ENCODE results near the gene KCTD19. TPM values are rescaled to one million over a fixed set of nuclear protein-coding genes. Genes with fewer than 3 reads are reported as not detected.

The KCTD19 gene
- total RNA-seq, 2 experiments from 2014 or later, result not detected

DNA sequence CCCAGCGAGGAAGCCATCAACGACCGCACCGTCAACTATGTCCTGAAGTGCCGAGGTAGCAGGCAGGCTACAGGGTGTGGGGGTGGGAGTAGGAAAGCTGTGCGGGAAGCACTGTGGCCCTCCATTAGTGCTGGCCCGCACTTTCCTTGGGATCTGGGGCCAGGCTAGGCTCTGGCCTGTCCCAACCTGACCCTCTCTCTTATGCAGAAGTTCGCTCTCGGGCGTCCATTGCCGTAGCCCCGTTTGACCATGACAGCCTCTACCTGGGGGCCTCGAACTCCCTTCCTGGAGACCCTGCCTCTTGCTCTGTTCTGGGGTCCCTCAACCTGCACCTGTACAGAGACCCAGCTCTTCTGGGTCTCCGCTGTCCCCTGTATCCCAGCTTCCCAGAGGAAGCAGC lies 38.6 kb downstream of the KCTD19 start:
- Histone ChIP-seq H3K36me3 (ENCODE audit: insufficient read depth, low read length) (no peaks in the 10 kb centered on the region), H3K9me3 (ENCODE audit: control insufficient read depth in 1 of 2, insufficient read depth in 1 of 2, low read length in 2 of 2) (no peaks in the 10 kb centered on the region), H3K4me1 (ENCODE audit: insufficient read depth, low read length) (peaks cover 14% of the 10 kb centered on the region), H3K27ac (ENCODE audit: low read depth in 1 of 2, low read length in 2 of 2) (no peak overlapping the region), H3K4me3 (ENCODE audit: low read length) (no peak overlapping the region), H3K27me3 (ENCODE audit: control insufficient read depth in 1 of 2, insufficient read depth in 2 of 2, low read length in 2 of 2) (no peaks in the 10 kb centered on the region)
- Mint-ChIP-seq H3K27me3 (no peaks in the 10 kb centered on the region), H3K9me3 (no peaks in the 10 kb centered on the region), H3K27ac (no peak overlapping the region), H3K36me3 (ENCODE audit: low read depth) (peaks cover 9% of the 10 kb centered on the region), H3K4me3 (no peak overlapping the region), H3K4me1 (ENCODE audit: low read depth) (no peaks in the 10 kb centered on the region)
- ATAC-seq (ENCODE audit: poor library complexity), result no peak
- intact Hi-C loops (cut with DNase I, micrococcal nuclease), result loop anchor here in 1 of 2 experiments (10.0 kb wide), 1 partner anchor 187 kb away; no protein-coding TSS in a partner anchor
- TF ChIP-seq, protein P1, sequence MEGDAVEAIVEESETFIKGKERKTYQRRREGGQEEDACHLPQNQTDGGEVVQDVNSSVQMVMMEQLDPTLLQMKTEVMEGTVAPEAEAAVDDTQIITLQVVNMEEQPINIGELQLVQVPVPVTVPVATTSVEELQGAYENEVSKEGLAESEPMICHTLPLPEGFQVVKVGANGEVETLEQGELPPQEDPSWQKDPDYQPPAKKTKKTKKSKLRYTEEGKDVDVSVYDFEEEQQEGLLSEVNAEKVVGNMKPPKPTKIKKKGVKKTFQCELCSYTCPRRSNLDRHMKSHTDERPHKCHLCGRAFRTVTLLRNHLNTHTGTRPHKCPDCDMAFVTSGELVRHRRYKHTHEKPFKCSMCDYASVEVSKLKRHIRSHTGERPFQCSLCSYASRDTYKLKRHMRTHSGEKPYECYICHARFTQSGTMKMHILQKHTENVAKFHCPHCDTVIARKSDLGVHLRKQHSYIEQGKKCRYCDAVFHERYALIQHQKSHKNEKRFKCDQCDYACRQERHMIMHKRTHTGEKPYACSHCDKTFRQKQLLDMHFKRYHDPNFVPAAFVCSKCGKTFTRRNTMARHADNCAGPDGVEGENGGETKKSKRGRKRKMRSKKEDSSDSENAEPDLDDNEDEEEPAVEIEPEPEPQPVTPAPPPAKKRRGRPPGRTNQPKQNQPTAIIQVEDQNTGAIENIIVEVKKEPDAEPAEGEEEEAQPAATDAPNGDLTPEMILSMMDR (IDR thresholded peaks at IDR 0.05), result no peak
- CTCF ChIA-PET, result interaction anchor here (1.5 kb wide), 1 partner anchor 9 kb away, joined by 4 read pairs; the partner anchor contains the start of gene PLEKHG4
- DNase-seq, result no peak
- POLR2A ChIA-PET, result no interaction called here

GRCh38 chr16:67286441-67287235 lies 39.9 kb downstream of the KCTD19 start:
- H3K9me3 ChIP-seq (ENCODE audit: control insufficient read depth in 1 of 2, insufficient read depth in 1 of 2, low read length in 2 of 2), result no peaks in the 10 kb centered on the region
- intact Hi-C loops (cut with DNase I, micrococcal nuclease), result loop anchor here in 1 of 2 experiments (1.0 to 10.0 kb wide), 2 partner anchors 30 to 188 kb away; no protein-coding TSS in a partner anchor
- H3K27ac ChIP-seq (ENCODE audit: low read depth in 1 of 2, low read length in 2 of 2), result no peak overlapping the region
- Mint-ChIP-seq H3K4me3 (no peak overlapping the region), H3K9me3 (no peaks in the 10 kb centered on the region), H3K27ac (no peak overlapping the region), H3K27me3 (no peaks in the 10 kb centered on the region), H3K4me1 (ENCODE audit: low read depth) (no peaks in the 10 kb centered on the region), H3K36me3 (ENCODE audit: low read depth) (peaks cover 14% of the 10 kb centered on the region)
- ChIA-PET POLR2A (no interaction called here), CTCF (no interaction called here)
- no peaks in the 10 kb centered on the region for H3K27me3 ChIP-seq (ENCODE audit: control insufficient read depth in 1 of 2, insufficient read depth in 2 of 2, low read length in 2 of 2)
- no peak overlapping the region for H3K4me3 ChIP-seq (ENCODE audit: low read length)
- DNase-seq (no peak), ATAC-seq (ENCODE audit: poor library complexity) (no peak)
- H3K36me3 ChIP-seq (ENCODE audit: insufficient read depth, low read length), result peaks cover 3% of the 10 kb centered on the region
- TF ChIP-seq, protein P1 (IDR thresholded peaks at IDR 0.05), result no peak
- peaks cover 14% of the 10 kb centered on the region for H3K4me1 ChIP-seq (ENCODE audit: insufficient read depth, low read length)

- H3K27ac Mint-ChIP-seq, result no peak overlapping the region
Observed at GRCh38 chr16:67284699-67285646, 41.6 kb downstream of the KCTD19 start.

More at GRCh38 chr16:67284699-67285646, 41.6 kb downstream of the KCTD19 start:
- Histone ChIP-seq H3K4me1 (ENCODE audit: insufficient read depth, low read length) (peaks cover 9% of the 10 kb centered on the region), H3K36me3 (ENCODE audit: insufficient read depth, low read length) (peaks cover 3% of the 10 kb centered on the region), H3K4me3 (ENCODE audit: low read length) (no peak overlapping the region), H3K27me3 (ENCODE audit: control insufficient read depth in 1 of 2, insufficient read depth in 2 of 2, low read length in 2 of 2) (no peaks in the 10 kb centered on the region), H3K27ac (ENCODE audit: low read depth in 1 of 2, low read length in 2 of 2) (no peak overlapping the region), H3K9me3 (ENCODE audit: control insufficient read depth in 1 of 2, insufficient read depth in 1 of 2, low read length in 2 of 2) (no peaks in the 10 kb centered on the region)
- Mint-ChIP-seq H3K4me1 (ENCODE audit: low read depth) (no peaks in the 10 kb centered on the region), H3K9me3 (no peaks in the 10 kb centered on the region), H3K36me3 (ENCODE audit: low read depth) (peaks cover 14% of the 10 kb centered on the region), H3K27me3 (no peaks in the 10 kb centered on the region), H3K4me3 (no peak overlapping the region)
- CTCF ChIA-PET, result no interaction called here
- ATAC-seq (ENCODE audit: poor library complexity), result no peak
- DNase-seq, result no peak
- intact Hi-C loops (cut with DNase I, micrococcal nuclease), result loop anchor here in 1 of 2 experiments (10.0 kb wide), 1 partner anchor 190 kb away; no protein-coding TSS in a partner anchor
- TF ChIP-seq, protein P1 (IDR thresholded peaks at IDR 0.05), result no peak
- POLR2A ChIA-PET, result no interaction called here

Measured in CD4-positive, alpha-beta T cell (primary cell).